ENCODE measurements around the gene B9D2. TPM values are rescaled to one million over a fixed set of nuclear protein-coding genes. Genes with fewer than 3 reads are reported as not detected.
A peak's percentile ranks its signal among the peaks of the same experiment; 100 is the strongest.

Gene B9D2
- total and polyA plus RNA-seq, 9 donors = 0.83 to 7.2 (median 4.7) TPM

- TF ChIP-seq EP300 (IDR thresholded peaks at IDR 0.05) (no peak), POLR2A (IDR thresholded peaks at IDR 0.05) (no peak), CTCF (IDR thresholded peaks at IDR 0.05) (no peak)
- H3K27ac ChIP-seq = peak overlapping the region; percentile 83 to 93
- DNase-seq = peak in 2 of 5 donors; percentile 55 to 65
- H3K36me3 ChIP-seq = no peaks in the 10 kb centered on the region
- intact Hi-C loops (cut with DNase I) = loop anchor here in 2 of 4 donors (2.0 to 10.0 kb wide), 2 partner anchors 27 to 109 kb away; partner anchors contain the start of genes DMAC2 (in 1 of the 2) and TGFB1 (in 1 of the 2)
- H3K9me3 ChIP-seq = no peaks in the 10 kb centered on the region
- no peaks in the 10 kb centered on the region for H3K27me3 ChIP-seq
- H3K4me3 ChIP-seq = peak overlapping the region; percentile 25
- WGBS, 3 donors = 14 to 43% (median 17%) methylated on average over 17 to 30 of the region's 30 CpGs
- H3K4me1 ChIP-seq (ENCODE audit: insufficient read depth) = peaks cover 36% of the 10 kb centered on the region
Observed at GRCh38 chr19:41325947-41326706, 37.8 kb downstream of the B9D2 start.

- Histone ChIP-seq H3K9me3 (no peaks in the 10 kb centered on the region), H3K27me3 (no peaks in the 10 kb centered on the region), H3K4me3 (peak overlapping the region; percentile 25), H3K4me1 (ENCODE audit: insufficient read depth) (peaks cover 36% of the 10 kb centered on the region), H3K36me3 (no peaks in the 10 kb centered on the region), H3K27ac (peak overlapping the region; percentile 83 to 93)
- WGBS, 3 donors = 1 to 6% (median 4%) methylated on average over 10 of the region's 10 CpGs
- intact Hi-C loops (cut with DNase I) = loop anchor here in 2 of 4 donors (2.0 to 10.0 kb wide), 2 partner anchors 27 to 109 kb away; partner anchors contain the start of genes DMAC2 (in 1 of the 2) and TGFB1 (in 1 of the 2)
- TF ChIP-seq CTCF (IDR thresholded peaks at IDR 0.05) = no peak
- DNase-seq = peak in 1 of 5 donors; percentile 44
Observed at GRCh38 chr19:41325640-41325946, 38.4 kb downstream of the B9D2 start.

GRCh38 chr19:41324921-41325639 is 38.9 kb downstream of the B9D2 start:
- H3K9me3 ChIP-seq = no peaks in the 10 kb centered on the region
- peak overlapping the region; percentile 83 to 93 for H3K27ac ChIP-seq
- DNase-seq = peak; percentile 62 to 84 (median 80)
- H3K36me3 ChIP-seq = no peaks in the 10 kb centered on the region
- intact Hi-C loops (cut with DNase I) = loop anchor here in 2 of 4 donors (2.0 to 10.0 kb wide), 2 partner anchors 28 to 110 kb away; partner anchors contain the start of genes DMAC2 (in 1 of the 2) and TGFB1 (in 1 of the 2)
- no peak for TF ChIP-seq POLR2A (IDR thresholded peaks at IDR 0.05)
- no peak for TF ChIP-seq CTCF (IDR thresholded peaks at IDR 0.05)
- no peak for TF ChIP-seq EP300 (IDR thresholded peaks at IDR 0.05)
- peaks cover 36% of the 10 kb centered on the region for H3K4me1 ChIP-seq (ENCODE audit: insufficient read depth)
- H3K27me3 ChIP-seq = no peaks in the 10 kb centered on the region
- H3K4me3 ChIP-seq = peak overlapping the region; percentile 25
- 4 to 8% (median 4%) methylated on average over 22 to 23 of the region's 23 CpGs for WGBS, 3 donors

GRCh38 chr19:41324231-41324702 is 39.7 kb downstream of the B9D2 start:
- no peaks in the 10 kb centered on the region for H3K9me3 ChIP-seq
- no peaks in the 10 kb centered on the region for H3K36me3 ChIP-seq
- no peak overlapping the region for H3K4me3 ChIP-seq
- H3K27me3 ChIP-seq = no peaks in the 10 kb centered on the region
- H3K27ac ChIP-seq = peak overlapping the region; percentile 83 to 93
- intact Hi-C loops (cut with DNase I) = loop anchor here in 2 of 4 donors (2.0 to 10.0 kb wide), 2 partner anchors 29 to 111 kb away; partner anchors contain the start of genes DMAC2 (in 1 of the 2) and TGFB1 (in 1 of the 2)
- WGBS, 3 donors = 62 to 75% (median 67%) methylated on average over 7 of the region's 7 CpGs
- TF ChIP-seq CTCF (IDR thresholded peaks at IDR 0.05) (no peak), EP300 (IDR thresholded peaks at IDR 0.05) (no peak), POLR2A (IDR thresholded peaks at IDR 0.05) (peak; percentile 11)
- peaks cover 36% of the 10 kb centered on the region for H3K4me1 ChIP-seq (ENCODE audit: insufficient read depth)
- DNase-seq = no peak

Measured in ovary (tissue), 9 donors.